HEK293 (cell line): ENCODE results near the gene ATP5F1B.

Experiments used
- BCL11A ChIP-seq: fragments of 450-650 bp; formaldehyde crosslinking; IDR thresholded peaks from 2 replicates; pipeline ENCODE4 v1.5.1; 2016; ENCODE audit warnings: low read depth, missing biosample characterization, missing genetic modification characterization
- BCL6B ChIP-seq: fragments of 450-650 bp; formaldehyde crosslinking; IDR thresholded peaks from 2 replicates; pipeline ENCODE4 v1.5.1; 2017; ENCODE audit warnings: missing biosample characterization, missing genetic modification characterization
- FEZF1 ChIP-seq: fragments of 450-650 bp; formaldehyde crosslinking; IDR thresholded peaks from 2 replicates; pipeline ENCODE4 v1.5.1; 2016; ENCODE audit warnings: missing biosample characterization, missing genetic modification characterization
- GLIS2 ChIP-seq: fragments of 450-650 bp; formaldehyde crosslinking; IDR thresholded peaks from 2 replicates; pipeline ENCODE4 v1.5.1; 2016; ENCODE audit warnings: missing biosample characterization, missing genetic modification characterization
- IKZF3 ChIP-seq: fragments of 450-650 bp; IDR thresholded peaks from 2 replicates; pipeline ENCODE4 v1.5.0; 2018; ENCODE audit warnings: missing biosample characterization, mild to moderate bottlenecking, missing genetic modification characterization, moderate library complexity
- KLF10 ChIP-seq: fragments of 450-650 bp; IDR thresholded peaks from 2 replicates; pipeline ENCODE4 v1.5.1; 2018; ENCODE audit warnings: missing biosample characterization, mild to moderate bottlenecking, missing genetic modification characterization
- KLF8 ChIP-seq: fragments of 450-650 bp; formaldehyde crosslinking; IDR thresholded peaks from 2 replicates; pipeline ENCODE4 v1.5.1; 2016; ENCODE audit warnings: missing biosample characterization, missing genetic modification characterization
- MEIS1 ChIP-seq: sonication (generic); formaldehyde crosslinking; IDR thresholded peaks from 2 replicates; pipeline ENCODE4 v1.8.1; 2022; ENCODE audit warnings: missing genetic modification reagents, mild to moderate bottlenecking, borderline replicate concordance
- RBAK ChIP-seq: fragments of 450-650 bp; formaldehyde crosslinking; IDR thresholded peaks from 2 replicates; pipeline ENCODE4 v1.5.1; 2016; ENCODE audit warnings: missing biosample characterization, missing genetic modification characterization
- SP7 ChIP-seq: fragments of 450-650 bp; formaldehyde crosslinking; IDR thresholded peaks from 2 replicates; pipeline ENCODE4 v1.5.1; 2016; ENCODE audit warnings: missing biosample characterization, missing genetic modification characterization
- ZBTB7A ChIP-seq: fragments of 450-650 bp; formaldehyde crosslinking; IDR thresholded peaks from 2 replicates; pipeline ENCODE4 v1.5.1; 2016; ENCODE audit warnings: low read depth, missing biosample characterization, missing genetic modification characterization
- ZNF138 ChIP-seq: fragments of 450-650 bp; formaldehyde crosslinking; IDR thresholded peaks from 2 replicates; pipeline ENCODE4 v1.5.1; 2016; ENCODE audit warnings: missing biosample characterization, missing genetic modification characterization, borderline replicate concordance
- ZNF169 ChIP-seq: fragments of 450-650 bp; formaldehyde crosslinking; IDR thresholded peaks from 2 replicates; pipeline ENCODE4 v1.5.1; 2016; ENCODE audit warnings: missing biosample characterization, missing genetic modification characterization
- ZNF19 ChIP-seq: fragments of 450-650 bp; formaldehyde crosslinking; IDR thresholded peaks from 2 replicates; pipeline ENCODE4; 2016; ENCODE audit warnings: missing biosample characterization, missing genetic modification characterization, low read depth
- ZNF221 ChIP-seq: fragments of 450-650 bp; formaldehyde crosslinking; IDR thresholded peaks from 2 replicates; pipeline ENCODE4 v1.5.1; 2017; ENCODE audit warnings: missing biosample characterization, missing genetic modification characterization, borderline replicate concordance
- ZNF248 ChIP-seq: fragments of 450-650 bp; formaldehyde crosslinking; IDR thresholded peaks from 2 replicates; pipeline ENCODE4 v1.5.1; 2017; ENCODE audit warnings: missing biosample characterization, missing genetic modification characterization
- ZNF292 ChIP-seq: fragments of 450-650 bp; formaldehyde crosslinking; IDR thresholded peaks from 2 replicates; pipeline ENCODE4 v1.5.1; 2016; ENCODE audit warnings: low read depth, missing biosample characterization, missing genetic modification characterization, borderline replicate concordance
- ZNF555 ChIP-seq: fragments of 450-650 bp; formaldehyde crosslinking; conservative IDR thresholded peaks from 2 replicates; pipeline ENCODE4 v1.5.1; 2017; ENCODE audit warnings: missing biosample characterization, mild to moderate bottlenecking, missing genetic modification characterization, inconsistent platforms
- ZNF560 ChIP-seq: fragments of 450-650 bp; formaldehyde crosslinking; IDR thresholded peaks from 2 replicates; pipeline ENCODE4 v1.5.1; 2017; ENCODE audit warnings: missing biosample characterization, missing genetic modification characterization, borderline replicate concordance
- ZNF580 ChIP-seq: fragments of 450-650 bp; formaldehyde crosslinking; IDR thresholded peaks from 2 replicates; pipeline ENCODE4 v1.5.1; 2016; ENCODE audit warnings: missing biosample characterization, missing genetic modification characterization
- ZNF600 ChIP-seq: fragments of 450-650 bp; formaldehyde crosslinking; IDR thresholded peaks from 2 replicates; pipeline ENCODE4 v1.5.1; 2016; ENCODE audit warnings: missing biosample characterization, missing genetic modification characterization
- ZNF610 ChIP-seq: fragments of 450-650 bp; formaldehyde crosslinking; IDR thresholded peaks from 2 replicates; pipeline ENCODE4 v1.5.1; 2016; ENCODE audit warnings: missing biosample characterization, missing genetic modification characterization, borderline replicate concordance
- ZNF624 ChIP-seq: fragments of 450-650 bp; formaldehyde crosslinking; IDR thresholded peaks from 2 replicates; pipeline ENCODE4 v1.5.1; 2017; ENCODE audit warnings: missing biosample characterization, missing genetic modification characterization
- ZNF629 ChIP-seq: fragments of 450-650 bp; formaldehyde crosslinking; IDR thresholded peaks from 2 replicates; pipeline ENCODE4 v1.5.1; 2017; ENCODE audit warnings: missing biosample characterization, missing genetic modification characterization
- ZNF707 ChIP-seq: fragments of 450-650 bp; formaldehyde crosslinking; IDR thresholded peaks from 2 replicates; pipeline ENCODE4 v1.5.1; 2016; ENCODE audit warnings: missing biosample characterization, missing genetic modification characterization
- ZNF76 ChIP-seq: fragments of 450-650 bp; formaldehyde crosslinking; IDR thresholded peaks from 2 replicates; pipeline ENCODE4; 2016; ENCODE audit warnings: low read depth, missing biosample characterization, missing genetic modification characterization, borderline replicate concordance
- TF ChIP-seq, protein P1 (sequence below): fragments of 450-650 bp; formaldehyde crosslinking; IDR thresholded peaks from 2 replicates; pipeline ENCODE4 v1.5.1; 2017; ENCODE audit warnings: missing biosample characterization, missing genetic modification characterization
- TF ChIP-seq, protein P2 (sequence below): fragments of 450-650 bp; formaldehyde crosslinking; IDR thresholded peaks from 2 replicates; pipeline ENCODE4 v1.5.1; 2016; ENCODE audit warnings: missing biosample characterization, missing genetic modification characterization
- TF ChIP-seq, protein P3 (sequence below): fragments of 450-650 bp; formaldehyde crosslinking; IDR thresholded peaks from 2 replicates; pipeline ENCODE4 v1.5.0; 2017; ENCODE audit warnings: missing biosample characterization, missing genetic modification characterization, borderline replicate concordance
- TF ChIP-seq, protein P4 (sequence below): fragments of 450-650 bp; formaldehyde crosslinking; IDR thresholded peaks from 2 replicates; pipeline ENCODE4 v1.5.1; 2016; ENCODE audit warnings: missing biosample characterization, missing genetic modification characterization

Gene ATP5F1B

DNA sequence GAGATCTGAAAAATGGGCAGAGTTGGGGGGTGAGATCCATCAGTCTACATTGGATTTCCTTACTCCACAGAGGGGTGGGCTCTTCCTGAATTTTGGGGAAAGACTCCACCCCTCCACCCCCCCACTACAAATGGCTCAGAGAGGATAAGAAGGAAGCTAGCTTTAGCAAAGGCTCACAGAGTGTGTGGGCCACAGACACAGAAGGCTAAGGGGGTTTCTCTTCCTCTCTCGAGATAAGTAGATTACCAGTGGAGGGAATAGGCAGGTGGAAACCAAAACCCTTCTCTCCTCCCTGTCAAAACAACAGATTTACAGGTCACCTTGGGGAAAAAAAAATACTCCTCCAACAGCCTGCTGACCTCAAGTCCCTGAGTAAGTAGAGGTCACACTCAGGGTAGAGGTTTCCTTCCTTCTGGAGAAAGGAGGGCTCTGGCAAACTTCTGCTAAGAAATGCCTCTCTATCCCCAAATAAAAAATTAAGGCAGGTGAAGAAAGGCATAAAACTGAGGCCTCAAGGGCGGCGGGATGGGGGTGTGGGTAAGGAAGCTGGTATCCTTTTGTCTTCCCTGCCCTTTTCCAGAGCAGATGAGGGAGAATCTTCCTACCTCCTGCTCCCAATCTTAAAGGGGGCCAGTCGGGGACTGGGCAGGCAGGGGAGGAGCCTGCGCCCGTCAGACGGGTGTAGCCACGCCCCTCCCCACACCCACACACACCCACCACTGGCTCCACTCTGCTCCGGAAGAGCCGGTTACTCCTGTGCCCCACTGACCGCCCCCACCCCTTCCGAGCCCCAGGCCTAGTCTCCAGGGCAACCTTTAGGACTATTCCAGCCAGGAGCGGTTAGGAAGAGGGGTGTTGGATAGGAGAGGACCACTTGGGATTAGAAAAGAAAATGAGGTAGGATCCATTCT is 13.7 kb downstream of the ATP5F1B start (continued):
- 0 out of 2 replicates have a peak, but pooled peaks have one; percentile 31 for TF ChIP-seq KLF8 (tag by site-specific recombination)
- no peak for TF ChIP-seq ZNF169 (tag by site-specific recombination)
- TF ChIP-seq, protein P1, sequence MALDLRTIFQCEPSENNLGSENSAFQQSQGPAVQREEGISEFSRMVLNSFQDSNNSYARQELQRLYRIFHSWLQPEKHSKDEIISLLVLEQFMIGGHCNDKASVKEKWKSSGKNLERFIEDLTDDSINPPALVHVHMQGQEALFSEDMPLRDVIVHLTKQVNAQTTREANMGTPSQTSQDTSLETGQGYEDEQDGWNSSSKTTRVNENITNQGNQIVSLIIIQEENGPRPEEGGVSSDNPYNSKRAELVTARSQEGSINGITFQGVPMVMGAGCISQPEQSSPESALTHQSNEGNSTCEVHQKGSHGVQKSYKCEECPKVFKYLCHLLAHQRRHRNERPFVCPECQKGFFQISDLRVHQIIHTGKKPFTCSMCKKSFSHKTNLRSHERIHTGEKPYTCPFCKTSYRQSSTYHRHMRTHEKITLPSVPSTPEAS (tag by site-specific recombination), result no peak
- TF ChIP-seq MEIS1 (CRISPR knock-in tag), result no peak
- TF ChIP-seq, protein P2, sequence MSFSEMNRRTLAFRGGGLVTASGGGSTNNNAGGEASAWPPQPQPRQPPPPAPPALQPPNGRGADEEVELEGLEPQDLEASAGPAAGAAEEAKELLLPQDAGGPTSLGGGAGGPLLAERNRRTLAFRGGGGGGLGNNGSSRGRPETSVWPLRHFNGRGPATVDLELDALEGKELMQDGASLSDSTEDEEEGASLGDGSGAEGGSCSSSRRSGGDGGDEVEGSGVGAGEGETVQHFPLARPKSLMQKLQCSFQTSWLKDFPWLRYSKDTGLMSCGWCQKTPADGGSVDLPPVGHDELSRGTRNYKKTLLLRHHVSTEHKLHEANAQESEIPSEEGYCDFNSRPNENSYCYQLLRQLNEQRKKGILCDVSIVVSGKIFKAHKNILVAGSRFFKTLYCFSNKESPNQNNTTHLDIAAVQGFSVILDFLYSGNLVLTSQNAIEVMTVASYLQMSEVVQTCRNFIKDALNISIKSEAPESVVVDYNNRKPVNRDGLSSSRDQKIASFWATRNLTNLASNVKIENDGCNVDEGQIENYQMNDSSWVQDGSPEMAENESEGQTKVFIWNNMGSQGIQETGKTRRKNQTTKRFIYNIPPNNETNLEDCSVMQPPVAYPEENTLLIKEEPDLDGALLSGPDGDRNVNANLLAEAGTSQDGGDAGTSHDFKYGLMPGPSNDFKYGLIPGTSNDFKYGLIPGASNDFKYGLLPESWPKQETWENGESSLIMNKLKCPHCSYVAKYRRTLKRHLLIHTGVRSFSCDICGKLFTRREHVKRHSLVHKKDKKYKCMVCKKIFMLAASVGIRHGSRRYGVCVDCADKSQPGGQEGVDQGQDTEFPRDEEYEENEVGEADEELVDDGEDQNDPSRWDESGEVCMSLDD (tag by site-specific recombination), result peak; percentile 53; the same call in 1 of the 2 replicates
- no peak for TF ChIP-seq FEZF1
- TF ChIP-seq, protein P3, sequence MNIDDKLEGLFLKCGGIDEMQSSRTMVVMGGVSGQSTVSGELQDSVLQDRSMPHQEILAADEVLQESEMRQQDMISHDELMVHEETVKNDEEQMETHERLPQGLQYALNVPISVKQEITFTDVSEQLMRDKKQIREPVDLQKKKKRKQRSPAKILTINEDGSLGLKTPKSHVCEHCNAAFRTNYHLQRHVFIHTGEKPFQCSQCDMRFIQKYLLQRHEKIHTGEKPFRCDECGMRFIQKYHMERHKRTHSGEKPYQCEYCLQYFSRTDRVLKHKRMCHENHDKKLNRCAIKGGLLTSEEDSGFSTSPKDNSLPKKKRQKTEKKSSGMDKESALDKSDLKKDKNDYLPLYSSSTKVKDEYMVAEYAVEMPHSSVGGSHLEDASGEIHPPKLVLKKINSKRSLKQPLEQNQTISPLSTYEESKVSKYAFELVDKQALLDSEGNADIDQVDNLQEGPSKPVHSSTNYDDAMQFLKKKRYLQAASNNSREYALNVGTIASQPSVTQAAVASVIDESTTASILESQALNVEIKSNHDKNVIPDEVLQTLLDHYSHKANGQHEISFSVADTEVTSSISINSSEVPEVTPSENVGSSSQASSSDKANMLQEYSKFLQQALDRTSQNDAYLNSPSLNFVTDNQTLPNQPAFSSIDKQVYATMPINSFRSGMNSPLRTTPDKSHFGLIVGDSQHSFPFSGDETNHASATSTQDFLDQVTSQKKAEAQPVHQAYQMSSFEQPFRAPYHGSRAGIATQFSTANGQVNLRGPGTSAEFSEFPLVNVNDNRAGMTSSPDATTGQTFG, result no peak
- TF ChIP-seq ZNF76 (tag by site-specific recombination), result no peak
- no peak for TF ChIP-seq ZNF624
- no peak for TF ChIP-seq ZNF560
- TF ChIP-seq BCL11A, result no peak
- peak; percentile 58 for TF ChIP-seq ZNF600
- no peak for TF ChIP-seq ZNF629 (tag by site-specific recombination)
- TF ChIP-seq ZNF292 (tag by site-specific recombination), result no peak
- TF ChIP-seq ZNF580 (tag by site-specific recombination), result no peak
- TF ChIP-seq BCL6B (tag by site-specific recombination), result no peak
- no peak for TF ChIP-seq ZBTB7A (tag by site-specific recombination)
- peak; percentile 84 for TF ChIP-seq KLF10
- TF ChIP-seq RBAK (tag by site-specific recombination), result no peak
- TF ChIP-seq ZNF248, result no peak
- TF ChIP-seq SP7 (tag by site-specific recombination), result no peak
- peak; percentile 73 for TF ChIP-seq IKZF3 (tag by site-specific recombination)
- no peak for TF ChIP-seq ZNF221 (tag by site-specific recombination)
- TF ChIP-seq ZNF707 (tag by site-specific recombination), result no peak
- no peak for TF ChIP-seq ZNF555
- no peak for TF ChIP-seq ZNF138
- TF ChIP-seq, protein P4, sequence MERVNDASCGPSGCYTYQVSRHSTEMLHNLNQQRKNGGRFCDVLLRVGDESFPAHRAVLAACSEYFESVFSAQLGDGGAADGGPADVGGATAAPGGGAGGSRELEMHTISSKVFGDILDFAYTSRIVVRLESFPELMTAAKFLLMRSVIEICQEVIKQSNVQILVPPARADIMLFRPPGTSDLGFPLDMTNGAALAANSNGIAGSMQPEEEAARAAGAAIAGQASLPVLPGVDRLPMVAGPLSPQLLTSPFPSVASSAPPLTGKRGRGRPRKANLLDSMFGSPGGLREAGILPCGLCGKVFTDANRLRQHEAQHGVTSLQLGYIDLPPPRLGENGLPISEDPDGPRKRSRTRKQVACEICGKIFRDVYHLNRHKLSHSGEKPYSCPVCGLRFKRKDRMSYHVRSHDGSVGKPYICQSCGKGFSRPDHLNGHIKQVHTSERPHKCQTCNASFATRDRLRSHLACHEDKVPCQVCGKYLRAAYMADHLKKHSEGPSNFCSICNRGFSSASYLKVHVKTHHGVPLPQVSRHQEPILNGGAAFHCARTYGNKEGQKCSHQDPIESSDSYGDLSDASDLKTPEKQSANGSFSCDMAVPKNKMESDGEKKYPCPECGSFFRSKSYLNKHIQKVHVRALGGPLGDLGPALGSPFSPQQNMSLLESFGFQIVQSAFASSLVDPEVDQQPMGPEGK (tag by site-specific recombination), result peak; percentile 81
- TF ChIP-seq GLIS2 (tag by site-specific recombination), result peak; percentile 64
- TF ChIP-seq ZNF19 (tag by site-specific recombination), result no peak
- TF ChIP-seq ZNF610 (tag by site-specific recombination), result no peak
